Testis (tissue), 3 donors: ENCODE measurements around the gene DRD4. TPM values are rescaled to one million over a fixed set of nuclear protein-coding genes. Genes with fewer than 3 reads are reported as not detected.

Experiments
- DNase-seq: peaks from one replicate; pipeline ENCODE4 v3.0.0-alpha.2; 2019
- H3K27ac ChIP-seq, 2 donors: fragments of 200-600 bp; sonication (generic); one replicate each; pipeline ENCODE4 v1.5.1; 2019
- H3K27me3 ChIP-seq: fragments of 200-600 bp; sonication (generic); one replicate; pipeline ENCODE4 v1.5.1; 2019
- H3K36me3 ChIP-seq: fragments of 200-600 bp; sonication (generic); one replicate; pipeline ENCODE4 v1.5.1; 2017; ENCODE audit warnings: low read depth; ENCODE audit errors: missing control alignments
- H3K4me1 ChIP-seq: fragments of 200-600 bp; sonication (generic); one replicate; pipeline ENCODE4 v1.5.1; 2019
- H3K4me3 ChIP-seq, 2 donors: fragments of 200-600 bp; sonication (generic); one replicate each; pipeline ENCODE4 v1.5.1; 2017 to 2019
- H3K9me3 ChIP-seq: fragments of 200-600 bp; sonication (generic); one replicate; pipeline ENCODE4 v1.5.1; 2017
- CTCF ChIP-seq, 3 experiments: fragments of 450-650 bp in 2 of 3; fragments of 200-600 bp in 1 of 3; sonication (generic) in 1 of 3; IDR thresholded peaks; one replicate each; pipeline ENCODE4 v1.5.1; 2016 to 2019; ENCODE audit warnings: antibody characterized with exemption in 3 of 3, mild to moderate bottlenecking in 2 of 3, moderate library complexity in 1 of 3
- POLR2A ChIP-seq: fragments of 450-650 bp; IDR thresholded peaks from one replicate; pipeline ENCODE4 v1.6.1; 2017; ENCODE audit warnings: antibody characterized with exemption, mild to moderate bottlenecking, moderate library complexity
- whole genome bisulfite sequencing, 2 donors: methylation state at CpG; one replicate each; pipeline ENCODE4 v1.1.5; 2018; 5-methylcytosine and 5-hydroxymethylcytosine counted together
- intact Hi-C: fragments of 100-400 bp; cut with DNase I; formaldehyde crosslinking; loops from one replicate; pipeline ENCODE4 v1.15.1; 2023; ENCODE audit warnings: low total_unique reads
- polyA plus RNA-seq: library from polyadenylated mRNA; stranded (reverse); fragments of 350-450 nt; fragmentation: Illumina TruSeq; extraction: RNeasy Lipid Tissue Mini Kit (QIAGEN cat#74804); gene quantifications from one replicate; pipeline ENCODE4 v1.2.3, GENCODE V29; 2014; ENCODE audit warnings: low read depth, low replicate concordance; ENCODE audit not compliant: insufficient read depth
- total RNA-seq, 2 donors: library from RNA; depleted of rRNA; stranded (reverse); fragments of >200 nt; gene quantifications; one replicate each; pipeline ENCODE4 v1.2.3, GENCODE V29; 2016

DRD4 gene
- total and polyA plus RNA-seq, 3 donors from 2014 or later, result 1.5 to 3.3 (median 2.0) TPM

- intact Hi-C loops, result no loop called here
- Histone ChIP-seq H3K9me3 (no peaks in the 10 kb centered on the region), H3K27ac (peak overlapping the region in 1 of 2 donors; percentile 48), H3K36me3 (no peaks in the 10 kb centered on the region), H3K4me3 (no peak overlapping the region), H3K4me1 (peaks cover 12% of the 10 kb centered on the region), H3K27me3 (no peaks in the 10 kb centered on the region)
- no peak for DNase-seq
- 89 to 95% methylated on average over 21 to 35 of the region's 35 CpGs for WGBS, 2 donors
- TF ChIP-seq CTCF (IDR thresholded peaks at IDR 0.05), result no peak
- no peak for TF ChIP-seq POLR2A
Measured at GRCh38 chr11:607020-607780, 29.9 kb upstream of the DRD4 start.

GRCh38 chr11:607971-608659, 29.0 kb upstream of the DRD4 start:
- DNase-seq, result no peak
- no peaks in the 10 kb centered on the region for H3K9me3 ChIP-seq
- H3K36me3 ChIP-seq, result no peaks in the 10 kb centered on the region
- H3K27me3 ChIP-seq, result no peaks in the 10 kb centered on the region
- WGBS, 2 donors, result 74 to 75% methylated on average over 17 to 45 of the region's 45 CpGs
- H3K27ac ChIP-seq, result peak overlapping the region in 1 of 2 donors; percentile 8
- no peak for TF ChIP-seq CTCF (IDR thresholded peaks at IDR 0.05)
- no peak for TF ChIP-seq POLR2A
- peaks cover 15% of the 10 kb centered on the region for H3K4me1 ChIP-seq
- intact Hi-C loops, result no loop called here
- no peak overlapping the region for H3K4me3 ChIP-seq

- H3K27ac ChIP-seq, result peak overlapping the region in 1 of 2 donors; percentile 8
- no peaks in the 10 kb centered on the region for H3K9me3 ChIP-seq
- H3K27me3 ChIP-seq, result no peaks in the 10 kb centered on the region
- TF ChIP-seq POLR2A (no peak), CTCF (IDR thresholded peaks at IDR 0.05) (no peak)
- H3K36me3 ChIP-seq, result no peaks in the 10 kb centered on the region
- 47 to 77% methylated on average over 16 to 28 of the region's 28 CpGs for WGBS, 2 donors
- intact Hi-C loops, result no loop called here
- no peak overlapping the region for H3K4me3 ChIP-seq
- DNase-seq, result peak; percentile 48
- H3K4me1 ChIP-seq, result peaks cover 15% of the 10 kb centered on the region
Measured at GRCh38 chr11:608791-609251, 28.2 kb upstream of the DRD4 start.

- no peak for TF ChIP-seq POLR2A
- TF ChIP-seq CTCF (IDR thresholded peaks at IDR 0.05), result no peak
Measured at GRCh38 chr11:609341-609811, 27.7 kb upstream of the DRD4 start.

More at GRCh38 chr11:609341-609811, 27.7 kb upstream of the DRD4 start:
- H3K27ac ChIP-seq, result peak overlapping the region in 1 of 2 donors; percentile 8
- H3K36me3 ChIP-seq, result no peaks in the 10 kb centered on the region
- no peak overlapping the region for H3K4me3 ChIP-seq
- H3K27me3 ChIP-seq, result no peaks in the 10 kb centered on the region
- intact Hi-C loops, result no loop called here
- H3K9me3 ChIP-seq, result no peaks in the 10 kb centered on the region
- 93 to 95% methylated on average over 11 to 28 of the region's 28 CpGs for WGBS, 2 donors
- DNase-seq, result no peak
- H3K4me1 ChIP-seq, result peaks cover 20% of the 10 kb centered on the region
